ENCODE measurements around the gene DR1. TPM values are rescaled to one million over a fixed set of nuclear protein-coding genes. Genes with fewer than 3 reads are reported as not detected.

The DR1 gene
- total RNA-seq, 1 donor from 2014 or later, result 76.9 TPM

GRCh38 chr1:93362237-93362636, 16.5 kb downstream of the DR1 start:
- H3K27me3 Mint-ChIP-seq (ENCODE audit: low read depth, unreplicated experiment), result no peaks in the 10 kb centered on the region
- TF ChIP-seq EZH2 (IDR thresholded peaks at IDR 0.05; ENCODE audit: insufficient read depth, low read length) (no peak), CTCF (IDR thresholded peaks at IDR 0.05; ENCODE audit: insufficient read depth, low read depth, low read length) (no peak)
- peaks cover 2% of the 10 kb centered on the region for H3K4me1 Mint-ChIP-seq (ENCODE audit: low read depth, unreplicated experiment)
- no peaks in the 10 kb centered on the region for H3K4me1 ChIP-seq (ENCODE audit: insufficient read depth, low read length)
- no peaks in the 10 kb centered on the region for H3K27me3 ChIP-seq (ENCODE audit: insufficient read depth, low read length)
- no peak overlapping the region for H3K27ac Mint-ChIP-seq (ENCODE audit: unreplicated experiment)
- H3K79me2 ChIP-seq (ENCODE audit: insufficient read depth, low read length), result peaks cover 87% of the 10 kb centered on the region
- H3K4me2 ChIP-seq (ENCODE audit: low read length), result no peak overlapping the region
- no peak overlapping the region for H3K4me3 Mint-ChIP-seq (ENCODE audit: unreplicated experiment)
- peaks cover 36% of the 10 kb centered on the region for H4K20me1 ChIP-seq (ENCODE audit: insufficient read depth, low read length)
- H3K9me3 Mint-ChIP-seq (ENCODE audit: unreplicated experiment), result no peaks in the 10 kb centered on the region
- peak; percentile 13 for FAIRE-seq
- peaks cover 32% of the 10 kb centered on the region for H3K36me3 ChIP-seq (ENCODE audit: insufficient read depth, low read length)
- H3K9ac ChIP-seq (ENCODE audit: low read length), result no peak overlapping the region
- no peak overlapping the region for H3K27ac ChIP-seq (ENCODE audit: low read depth, low read length)
- DNase-seq (ENCODE audit: low read depth), result no peak
- H3K36me3 Mint-ChIP-seq (ENCODE audit: low read depth, unreplicated experiment), result peaks cover 4% of the 10 kb centered on the region
- H3K4me3 ChIP-seq (ENCODE audit: insufficient read depth, low read depth, low read length), result no peak overlapping the region
- H2AFZ ChIP-seq (ENCODE audit: low read depth, low read length), result no peak overlapping the region
- no peaks in the 10 kb centered on the region for H3K9me3 ChIP-seq (ENCODE audit: insufficient read depth, low read depth, low read length)

- Histone ChIP-seq H3K9me3 (ENCODE audit: insufficient read depth, low read depth, low read length) (no peaks in the 10 kb centered on the region), H3K27me3 (ENCODE audit: insufficient read depth, low read length) (no peaks in the 10 kb centered on the region), H3K9ac (ENCODE audit: low read length) (no peak overlapping the region), H4K20me1 (ENCODE audit: insufficient read depth, low read length) (peaks cover 8% of the 10 kb centered on the region), H2AFZ (ENCODE audit: low read depth, low read length) (no peak overlapping the region), H3K4me1 (ENCODE audit: insufficient read depth, low read length) (no peaks in the 10 kb centered on the region), H3K36me3 (ENCODE audit: insufficient read depth, low read length) (peaks cover 15% of the 10 kb centered on the region), H3K4me2 (ENCODE audit: low read length) (no peak overlapping the region), H3K79me2 (ENCODE audit: insufficient read depth, low read length) (peaks cover 51% of the 10 kb centered on the region), H3K27ac (ENCODE audit: low read depth, low read length) (no peak overlapping the region), H3K4me3 (ENCODE audit: insufficient read depth, low read depth, low read length) (no peak overlapping the region)
- Mint-ChIP-seq H3K4me1 (ENCODE audit: low read depth, unreplicated experiment) (no peaks in the 10 kb centered on the region), H3K4me3 (ENCODE audit: unreplicated experiment) (no peak overlapping the region), H3K36me3 (ENCODE audit: low read depth, unreplicated experiment) (peaks cover 6% of the 10 kb centered on the region), H3K27ac (ENCODE audit: unreplicated experiment) (no peak overlapping the region), H3K9me3 (ENCODE audit: unreplicated experiment) (no peaks in the 10 kb centered on the region), H3K27me3 (ENCODE audit: low read depth, unreplicated experiment) (no peaks in the 10 kb centered on the region)
- no peak for FAIRE-seq
- no peak for TF ChIP-seq EZH2 (IDR thresholded peaks at IDR 0.05; ENCODE audit: insufficient read depth, low read length)
- no peak for TF ChIP-seq CTCF (IDR thresholded peaks at IDR 0.05; ENCODE audit: insufficient read depth, low read depth, low read length)
- no peak for DNase-seq (ENCODE audit: low read depth)
These were observed 20.1 kb downstream of the DR1 start for GRCh38 chr1:93365813-93366212.

GRCh38 chr1:93369734-93370133, 24.0 kb downstream of the DR1 start:
- H3K4me2 ChIP-seq (ENCODE audit: low read length), result no peak overlapping the region
- H3K9me3 ChIP-seq (ENCODE audit: insufficient read depth, low read depth, low read length), result no peaks in the 10 kb centered on the region
- peaks cover 7% of the 10 kb centered on the region for H3K36me3 ChIP-seq (ENCODE audit: insufficient read depth, low read length)
- TF ChIP-seq EZH2 (IDR thresholded peaks at IDR 0.05; ENCODE audit: insufficient read depth, low read length), result no peak
- TF ChIP-seq CTCF (IDR thresholded peaks at IDR 0.05; ENCODE audit: insufficient read depth, low read depth, low read length), result no peak
- H3K4me1 Mint-ChIP-seq (ENCODE audit: low read depth, unreplicated experiment), result no peaks in the 10 kb centered on the region
- no peaks in the 10 kb centered on the region for H3K4me1 ChIP-seq (ENCODE audit: insufficient read depth, low read length)
- no peak overlapping the region for H3K27ac Mint-ChIP-seq (ENCODE audit: unreplicated experiment)
- H3K9ac ChIP-seq (ENCODE audit: low read length), result no peak overlapping the region
- no peak overlapping the region for H3K4me3 ChIP-seq (ENCODE audit: insufficient read depth, low read depth, low read length)
- no peak overlapping the region for H2AFZ ChIP-seq (ENCODE audit: low read depth, low read length)
- H3K79me2 ChIP-seq (ENCODE audit: insufficient read depth, low read length), result peaks cover 15% of the 10 kb centered on the region
- H3K36me3 Mint-ChIP-seq (ENCODE audit: low read depth, unreplicated experiment), result peaks cover 11% of the 10 kb centered on the region
- no peaks in the 10 kb centered on the region for H4K20me1 ChIP-seq (ENCODE audit: insufficient read depth, low read length)
- DNase-seq (ENCODE audit: low read depth), result no peak
- H3K27me3 ChIP-seq (ENCODE audit: insufficient read depth, low read length), result no peaks in the 10 kb centered on the region
- no peak overlapping the region for H3K27ac ChIP-seq (ENCODE audit: low read depth, low read length)
- no peaks in the 10 kb centered on the region for H3K27me3 Mint-ChIP-seq (ENCODE audit: low read depth, unreplicated experiment)
- H3K4me3 Mint-ChIP-seq (ENCODE audit: unreplicated experiment), result no peak overlapping the region
- no peak for FAIRE-seq
- no peaks in the 10 kb centered on the region for H3K9me3 Mint-ChIP-seq (ENCODE audit: unreplicated experiment)
